Activated CD4-positive, alpha-beta memory T cell treated with anti-CD3 and anti-CD28 coated beads for 36 hours (primary cell): ENCODE data around the gene TPRN. TPM values are rescaled to one million over a fixed set of nuclear protein-coding genes. Genes with fewer than 3 reads are reported as not detected.

Source experiments
- CTCF ChIA-PET: fragments of 350-600 bp; sonication (Branson Sonifier 250); formaldehyde crosslinking; loops from one replicate; lab custom pipeline; 2021; ENCODE audit warnings: antibody characterized with exemption, inconsistent platforms; lab: Charles Lee
- POLR2A ChIA-PET: fragments of 350-600 bp; sonication (Branson Sonifier 250); formaldehyde crosslinking; loops from one replicate; lab custom pipeline; 2021; ENCODE audit warnings: antibody characterized with exemption; lab: Charles Lee
- DNase-seq: peaks from one replicate; pipeline ENCODE4 v3.0.0-alpha.2; 2020
- H3K27ac Mint-ChIP-seq: one replicate; pipeline ENCODE4 v1.8.0; 2021; ENCODE audit warnings: mixed read lengths
- H3K27me3 Mint-ChIP-seq: one replicate; pipeline ENCODE4 v1.8.0; 2021; ENCODE audit warnings: mixed read lengths
- H3K36me3 Mint-ChIP-seq: one replicate; pipeline ENCODE4 v1.8.0; 2021; ENCODE audit warnings: mixed read lengths
- H3K4me1 Mint-ChIP-seq: one replicate; pipeline ENCODE4 v1.8.0; 2021; ENCODE audit warnings: low read depth, mixed read lengths
- H3K4me3 Mint-ChIP-seq: one replicate; pipeline ENCODE4 v1.8.0; 2021; ENCODE audit warnings: mild to moderate bottlenecking, mixed read lengths
- H3K9me3 Mint-ChIP-seq: one replicate; pipeline ENCODE4 v1.8.0; 2021; ENCODE audit warnings: mixed read lengths
- intact Hi-C: fragments of 100-400 bp; cut with micrococcal nuclease; formaldehyde crosslinking; loops from one replicate; pipeline ENCODE4 v1.15.1; 2023
- total RNA-seq, 2 experiments: library from RNA; stranded (reverse); gene quantifications; one replicate each; pipeline ENCODE4 v1.2.3, GENCODE V29; 2021

TPRN gene
- total RNA-seq, 2 experiments from 2014 or later, result 6.1 to 6.7 TPM

DNA sequence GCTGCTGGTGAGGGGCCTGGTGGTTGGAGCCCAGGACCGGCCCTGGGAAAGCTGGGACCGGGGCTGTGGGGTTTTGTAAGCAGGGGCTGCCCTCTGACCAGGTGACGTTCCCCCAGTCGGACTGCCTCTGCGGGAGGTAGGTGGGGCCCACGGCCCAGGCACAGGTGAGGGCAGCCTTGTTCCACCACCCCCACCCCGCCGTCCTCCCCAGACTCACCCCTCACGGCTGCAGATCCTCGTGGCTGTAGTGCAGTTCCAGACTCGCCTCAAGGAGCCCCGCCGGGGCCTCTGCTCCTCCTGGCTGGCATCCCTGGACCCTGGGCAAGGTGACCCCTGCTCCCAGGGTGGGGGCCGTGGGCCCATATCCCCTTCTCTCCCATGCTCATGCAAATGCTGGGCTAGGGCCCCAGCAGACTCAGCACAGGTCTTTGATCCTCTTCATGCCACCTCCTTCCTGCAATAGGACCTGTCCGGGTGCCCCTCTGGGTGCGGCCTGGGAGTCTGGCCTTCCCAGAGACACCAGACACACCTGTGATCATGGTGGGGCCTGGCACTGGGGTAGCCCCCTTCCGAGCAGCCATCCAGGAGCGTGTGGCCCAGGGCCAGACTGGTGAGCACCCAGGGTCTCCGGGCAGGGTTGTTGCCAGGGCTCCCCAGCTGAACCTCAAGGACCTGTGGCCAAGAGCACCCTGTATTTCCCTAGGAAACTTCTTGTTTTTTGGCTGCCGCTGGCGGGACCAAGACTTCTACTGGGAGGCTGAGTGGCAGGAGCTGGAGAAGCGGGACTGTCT, 14.8 kb upstream of the TPRN start:
- POLR2A ChIA-PET, result no interaction called here
- no peaks in the 10 kb centered on the region for H3K4me1 Mint-ChIP-seq
- DNase-seq, result no peak
- no peaks in the 10 kb centered on the region for H3K9me3 Mint-ChIP-seq
- H3K27ac Mint-ChIP-seq, result no peak overlapping the region
- H3K27me3 Mint-ChIP-seq, result no peaks in the 10 kb centered on the region
- intact Hi-C loops, result no loop called here
- H3K4me3 Mint-ChIP-seq, result no peak overlapping the region
- peaks cover 3% of the 10 kb centered on the region for H3K36me3 Mint-ChIP-seq
- CTCF ChIA-PET, result interaction anchor here (1.2 to 1.8 kb wide), 3 partner anchors 8 to 151 kb away, joined by 3 to 5 read pairs (median 4); partner anchors contain the start of gene RNF224

DNA sequence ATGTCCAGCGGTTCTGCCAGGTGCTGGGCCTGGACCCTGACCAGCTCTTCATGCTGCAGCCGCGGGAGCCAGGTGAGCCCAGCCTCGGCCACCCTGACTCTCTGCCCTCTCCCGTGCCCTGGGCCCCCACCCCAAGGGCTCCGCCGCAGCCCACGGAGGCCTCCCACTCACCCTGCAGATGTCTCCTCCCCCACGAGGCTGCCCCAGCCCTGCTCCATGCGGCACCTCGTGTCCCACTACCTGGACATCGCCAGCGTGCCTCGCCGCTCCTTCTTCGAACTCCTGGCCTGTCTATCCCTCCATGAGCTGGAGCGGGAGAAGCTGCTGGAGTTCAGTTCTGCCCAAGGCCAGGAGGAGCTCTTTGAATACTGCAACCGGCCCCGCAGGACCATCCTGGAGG, 14.1 kb upstream of the TPRN start:
- DNase-seq, result no peak
- Mint-ChIP-seq H3K36me3 (peaks cover 3% of the 10 kb centered on the region), H3K4me1 (no peaks in the 10 kb centered on the region), H3K27ac (no peak overlapping the region), H3K4me3 (no peak overlapping the region), H3K27me3 (no peaks in the 10 kb centered on the region), H3K9me3 (no peaks in the 10 kb centered on the region)
- intact Hi-C loops, result no loop called here
- POLR2A ChIA-PET, result no interaction called here
- CTCF ChIA-PET, result interaction anchor here (1.3 kb wide), 1 partner anchor 13 kb away, joined by 5 read pairs; the partner anchor contains the start of gene RNF224

DNA sequence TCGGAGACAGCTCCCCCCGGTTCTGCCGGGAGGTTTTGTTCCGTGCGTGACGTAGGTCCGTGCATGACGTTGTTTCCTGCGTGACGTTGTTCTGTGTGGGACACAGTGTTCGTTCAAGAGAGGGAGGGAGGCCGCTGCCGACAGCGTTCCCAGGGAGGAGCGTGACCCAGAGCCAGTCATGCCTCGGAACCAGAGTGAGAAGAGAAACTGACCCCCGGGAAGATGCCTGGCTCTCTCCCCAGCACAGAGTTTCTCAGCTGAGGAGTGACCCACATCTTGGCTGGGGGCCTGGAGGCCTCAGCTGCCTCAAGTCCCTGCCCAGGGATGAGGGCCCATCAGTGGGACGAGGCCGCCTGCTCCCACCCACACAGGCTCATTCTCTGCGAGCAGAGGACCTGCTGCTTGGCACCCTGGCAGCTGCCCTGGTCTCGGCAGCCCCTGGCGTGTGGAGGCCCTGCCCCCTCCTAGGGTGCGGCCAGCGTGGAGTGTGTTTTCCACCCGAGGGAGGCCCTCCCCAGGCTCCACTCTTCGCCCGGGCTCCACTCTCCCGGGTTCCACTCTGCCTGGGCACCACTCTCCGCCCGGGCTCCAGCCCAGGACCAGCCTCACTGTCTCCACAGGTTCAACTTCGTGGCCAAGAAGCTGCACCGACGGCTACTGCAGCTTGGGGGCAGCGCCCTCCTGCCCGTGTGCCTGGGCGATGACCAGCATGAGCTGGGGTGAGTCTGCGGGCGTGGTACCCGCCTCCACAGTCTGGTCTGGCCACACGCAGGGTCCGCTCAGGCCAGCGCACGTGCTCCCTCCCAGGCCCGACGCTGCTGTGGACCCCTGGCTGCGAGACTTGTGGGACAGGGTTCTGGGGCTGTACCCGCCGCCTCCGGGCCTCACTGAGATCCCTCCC, 12.9 kb upstream of the TPRN start:
- ChIA-PET POLR2A (interaction anchor here (0.9 kb wide), 1 partner anchor 12 kb away, joined by 3 read pairs; the partner anchor contains the start of gene TPRN), CTCF (no interaction called here)
- intact Hi-C loops, result no loop called here
- Mint-ChIP-seq H3K27ac (no peak overlapping the region), H3K36me3 (peaks cover 6% of the 10 kb centered on the region), H3K4me1 (peaks cover 2% of the 10 kb centered on the region), H3K9me3 (no peaks in the 10 kb centered on the region), H3K4me3 (no peak overlapping the region), H3K27me3 (no peaks in the 10 kb centered on the region)
- no peak for DNase-seq

DNA sequence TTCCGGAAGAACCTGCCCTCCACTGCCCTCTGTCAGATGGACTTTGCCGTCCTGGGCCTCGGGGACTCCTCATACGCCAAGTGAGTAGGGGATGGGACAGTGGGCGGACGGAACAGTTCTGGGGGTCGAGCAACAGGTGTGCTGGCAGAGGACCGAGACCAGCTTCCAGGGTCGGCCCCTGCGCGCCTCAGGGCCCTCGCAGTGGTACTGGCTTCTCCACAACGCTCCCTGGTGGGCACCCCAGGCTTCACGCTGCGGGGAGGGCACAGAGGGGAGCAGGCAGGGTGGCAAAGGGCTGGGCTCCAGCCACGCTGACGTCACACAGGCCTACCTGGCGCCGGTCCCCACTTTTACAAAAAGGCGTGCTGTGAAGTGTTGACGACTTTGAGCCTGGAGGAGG, 12.0 kb upstream of the TPRN start:
- no peaks in the 10 kb centered on the region for H3K27me3 Mint-ChIP-seq
- H3K4me3 Mint-ChIP-seq, result no peak overlapping the region
- ChIA-PET POLR2A (no interaction called here), CTCF (no interaction called here)
- peaks cover 9% of the 10 kb centered on the region for H3K36me3 Mint-ChIP-seq
- no peak overlapping the region for H3K27ac Mint-ChIP-seq
- no peak for DNase-seq
- intact Hi-C loops, result no loop called here
- H3K4me1 Mint-ChIP-seq, result peaks cover 3% of the 10 kb centered on the region
- H3K9me3 Mint-ChIP-seq, result no peaks in the 10 kb centered on the region

DNA sequence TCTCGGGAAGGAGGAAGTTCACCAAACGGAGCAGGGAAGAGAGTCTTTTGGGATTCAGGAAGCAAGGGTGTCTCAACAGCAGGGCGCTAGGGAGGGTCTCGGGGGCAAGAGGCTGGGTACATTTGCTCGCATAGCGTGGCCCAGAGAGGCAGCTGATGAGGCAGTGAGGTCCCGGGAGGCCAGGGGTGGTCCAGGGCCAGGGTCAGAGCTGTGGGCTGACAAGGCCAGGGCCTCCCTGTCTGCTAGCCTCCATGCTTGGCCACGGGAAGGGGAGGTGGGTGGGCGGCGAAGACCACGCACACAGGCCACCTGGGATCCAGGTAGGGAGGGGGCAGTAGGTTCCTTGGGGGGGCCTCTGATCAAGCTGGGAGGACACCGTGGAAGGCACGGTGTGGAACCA, 11.0 kb upstream of the TPRN start:
- DNase-seq, result no peak
- Mint-ChIP-seq H3K4me3 (no peak overlapping the region), H3K4me1 (peaks cover 13% of the 10 kb centered on the region), H3K36me3 (peaks cover 15% of the 10 kb centered on the region), H3K27me3 (no peaks in the 10 kb centered on the region), H3K27ac (no peak overlapping the region), H3K9me3 (no peaks in the 10 kb centered on the region)
- POLR2A ChIA-PET, result no interaction called here
- intact Hi-C loops, result no loop called here
- CTCF ChIA-PET, result no interaction called here

DNA sequence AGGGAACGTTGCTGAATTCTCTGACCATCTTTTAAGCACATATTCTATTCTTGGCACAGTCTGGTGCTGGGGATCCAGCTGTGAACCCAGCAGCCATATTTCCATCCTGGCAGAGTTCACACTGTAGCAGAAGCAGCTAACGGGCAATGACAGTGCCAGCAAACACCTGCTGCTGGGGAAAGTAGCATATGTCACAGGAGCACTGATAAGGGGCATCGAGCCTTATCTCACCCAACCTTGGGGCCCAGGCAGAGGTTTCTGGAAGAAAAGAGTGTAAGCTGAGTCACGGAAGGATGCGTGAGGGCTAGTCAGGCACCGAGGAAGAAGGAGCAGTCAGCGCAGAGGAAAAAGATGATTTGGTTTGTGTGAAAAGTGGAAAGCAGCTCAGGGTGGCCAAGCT, 6.1 kb upstream of the TPRN start:
- peak overlapping the region; percentile 79 for H3K27ac Mint-ChIP-seq
- POLR2A ChIA-PET, result interaction anchor here (1.0 to 3.1 kb wide), 4 partner anchors 10 to 399 kb away, joined by 3 to 10 read pairs (median 4); partner anchors contain the start of genes ANAPC2 and SSNA1

DNA sequence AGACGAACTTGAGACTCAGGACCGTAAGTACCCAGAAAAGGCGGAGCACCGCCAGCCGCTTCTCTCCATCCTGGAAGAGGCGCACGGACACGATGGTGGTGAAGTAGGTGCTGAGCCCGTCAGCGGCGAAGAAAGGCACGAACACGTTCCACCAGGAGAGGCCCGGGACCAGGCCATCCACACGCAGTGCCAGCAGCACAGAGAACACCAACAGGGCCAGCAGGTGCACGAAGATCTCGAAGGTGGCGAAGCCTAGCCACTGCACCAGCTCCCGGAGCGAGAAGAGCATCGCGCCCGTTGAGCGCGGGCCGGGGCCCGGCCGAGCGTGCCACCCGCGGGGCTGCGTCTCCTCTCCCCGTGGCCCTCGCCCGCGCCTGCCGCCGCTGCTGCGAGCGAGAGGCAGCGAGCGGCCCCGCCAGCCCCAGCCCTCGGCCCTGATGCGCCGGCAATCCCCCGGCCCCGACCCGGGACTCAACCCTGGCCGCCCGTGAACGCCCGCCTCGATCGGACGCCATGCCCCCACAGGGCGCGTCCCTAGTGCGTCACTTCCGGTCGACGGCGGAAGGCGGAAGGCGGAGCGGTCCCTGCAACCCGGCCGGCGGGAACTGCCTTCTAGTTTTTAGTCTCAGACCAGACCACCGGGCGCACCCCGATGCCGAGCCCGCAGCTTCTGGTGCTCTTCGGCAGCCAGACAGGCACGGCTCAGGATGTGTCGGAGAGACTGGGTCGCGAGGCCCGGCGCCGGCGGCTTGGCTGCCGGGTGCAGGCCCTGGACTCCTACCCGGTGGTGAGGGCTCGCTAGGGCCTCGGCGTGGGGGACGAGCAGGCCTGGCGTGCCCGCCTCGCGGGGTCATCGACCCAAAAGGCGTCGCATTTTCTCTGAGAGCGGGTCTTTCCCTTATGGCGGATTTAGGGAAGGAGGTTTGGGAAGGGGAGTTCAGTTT, 4.9 kb upstream of the TPRN start, which contains the start of the genes NDOR1 and TMEM203:
Gene NDOR1, plus strand, starts transcription at position 575 of the 944 bp plus-strand sequence. Its CDS starts 78 bp downstream, at position 653.
Gene TMEM203, minus strand, starts transcription at position 523 of the 944 bp plus-strand sequence. Its CDS starts 234 bp downstream, at position 289.
- POLR2A ChIA-PET, result interaction anchor here (0.6 to 3.1 kb wide), 9 partner anchors 11 to 119 kb away, joined by 3 to 10 read pairs (median 4); partner anchors contain the start of genes ANAPC2, MAN1B1, SSNA1 and TUBB4B
- no peaks in the 10 kb centered on the region for H3K9me3 Mint-ChIP-seq
- peak within 1 kb of the TSS; percentile 88 for H3K27ac Mint-ChIP-seq
- H3K36me3 Mint-ChIP-seq, result peaks cover 18% of the 10 kb centered on the region
- peaks cover 43% of the 10 kb centered on the region for H3K4me1 Mint-ChIP-seq
- no peaks in the 10 kb centered on the region for H3K27me3 Mint-ChIP-seq
- peak; percentile 96 for DNase-seq
- peak within 1 kb of the TSS; percentile 92 for H3K4me3 Mint-ChIP-seq
- CTCF ChIA-PET, result interaction anchor here (0.7 to 2.8 kb wide), 7 partner anchors 17 to 724 kb away, joined by 3 to 15 read pairs (median 8); partner anchors contain the start of genes ANAPC2, MAN1B1, RNF224 and SSNA1
- intact Hi-C loops, result loop anchor here (1.0 to 10.0 kb wide), 3 partner anchors 17 to 321 kb away; partner anchors contain the start of genes ANAPC2, SSNA1 and TRAF2

More for the DNA sequence above, 6.1 kb upstream of the TPRN start:
- DNase-seq, result no peak
- H3K36me3 Mint-ChIP-seq, result peaks cover 18% of the 10 kb centered on the region
- CTCF ChIA-PET, result interaction anchor here (0.9 to 1.8 kb wide), 2 partner anchors 10 to 30 kb away, joined by 3 to 4 read pairs; no protein-coding TSS in a partner anchor
- intact Hi-C loops, result loop anchor here (10.0 kb wide), 1 partner anchor 322 kb away; the partner anchor contains the start of gene TRAF2
- peaks cover 39% of the 10 kb centered on the region for H3K4me1 Mint-ChIP-seq
- no peaks in the 10 kb centered on the region for H3K9me3 Mint-ChIP-seq
- no peaks in the 10 kb centered on the region for H3K27me3 Mint-ChIP-seq
- peak overlapping the region; percentile 92 for H3K4me3 Mint-ChIP-seq

DNA sequence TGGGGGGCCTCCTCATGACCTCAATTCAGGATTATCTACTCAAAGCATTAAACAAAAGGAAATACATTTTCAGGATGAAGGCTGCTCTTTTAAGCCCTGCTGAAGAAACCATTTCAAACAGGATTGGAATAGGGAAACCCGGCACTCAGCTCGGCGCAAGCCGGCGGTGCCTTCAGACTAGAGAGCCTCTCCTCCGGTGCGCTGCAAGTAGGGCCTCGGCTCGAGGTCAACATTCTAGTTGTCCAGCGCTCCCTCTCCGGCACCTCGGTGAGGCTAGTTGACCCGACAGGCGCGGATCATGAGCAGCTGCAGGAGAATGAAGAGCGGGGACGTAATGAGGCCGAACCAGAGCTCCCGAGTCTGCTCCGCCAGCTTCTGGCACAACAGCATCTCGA, 4.2 kb upstream of the TPRN start:
- H3K9me3 Mint-ChIP-seq, result no peaks in the 10 kb centered on the region
- intact Hi-C loops, result loop anchor here (1.0 to 10.0 kb wide), 3 partner anchors 16 to 320 kb away; partner anchors contain the start of genes ANAPC2, SSNA1 and TRAF2
- H3K4me1 Mint-ChIP-seq, result peaks cover 43% of the 10 kb centered on the region
- H3K27ac Mint-ChIP-seq, result peak overlapping the region; percentile 88
- DNase-seq, result no peak
- H3K36me3 Mint-ChIP-seq, result peaks cover 18% of the 10 kb centered on the region
- CTCF ChIA-PET, result interaction anchor here (0.7 to 2.8 kb wide), 7 partner anchors 16 to 725 kb away, joined by 3 to 15 read pairs (median 8); partner anchors contain the start of genes ANAPC2, MAN1B1, RNF224 and SSNA1
- peak overlapping the region; percentile 92 for H3K4me3 Mint-ChIP-seq
- H3K27me3 Mint-ChIP-seq, result no peaks in the 10 kb centered on the region
- POLR2A ChIA-PET, result interaction anchor here (0.6 to 3.1 kb wide), 8 partner anchors 12 to 119 kb away, joined by 3 to 10 read pairs (median 5); partner anchors contain the start of genes ANAPC2, MAN1B1, SSNA1 and TUBB4B

DNA sequence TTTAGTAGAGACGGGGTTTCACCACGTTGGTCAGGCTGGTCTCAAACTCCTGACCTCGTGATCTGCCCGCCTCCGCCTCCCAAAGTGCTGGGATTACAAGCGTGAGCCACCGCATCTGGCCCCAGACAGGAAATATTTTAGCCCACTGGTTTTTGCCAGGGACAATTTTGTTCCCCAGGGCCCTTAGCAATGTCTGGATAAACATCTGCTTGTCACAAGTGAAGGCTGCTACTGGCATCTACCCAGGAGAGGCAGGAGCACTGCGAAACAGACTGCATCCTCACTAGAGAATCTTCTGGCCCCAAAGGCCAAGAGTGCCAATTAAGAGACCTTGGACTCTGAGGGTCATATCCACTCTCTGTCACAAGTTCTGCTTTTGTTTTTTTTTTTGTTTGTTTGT, 2.4 kb upstream of the TPRN start:
- ChIA-PET CTCF (interaction anchor here (0.6 kb wide), 1 partner anchor 83 kb away, joined by 3 read pairs; no protein-coding TSS in a partner anchor), POLR2A (no interaction called here)
- H3K27ac Mint-ChIP-seq, result no peak overlapping the region
- H3K4me3 Mint-ChIP-seq, result no peak overlapping the region
- no peaks in the 10 kb centered on the region for H3K27me3 Mint-ChIP-seq
- no peak for DNase-seq
- H3K36me3 Mint-ChIP-seq, result peaks cover 13% of the 10 kb centered on the region
- intact Hi-C loops, result loop anchor here (10.0 kb wide), 1 partner anchor 318 kb away; the partner anchor contains the start of gene TRAF2
- no peaks in the 10 kb centered on the region for H3K9me3 Mint-ChIP-seq
- peaks cover 44% of the 10 kb centered on the region for H3K4me1 Mint-ChIP-seq

DNA sequence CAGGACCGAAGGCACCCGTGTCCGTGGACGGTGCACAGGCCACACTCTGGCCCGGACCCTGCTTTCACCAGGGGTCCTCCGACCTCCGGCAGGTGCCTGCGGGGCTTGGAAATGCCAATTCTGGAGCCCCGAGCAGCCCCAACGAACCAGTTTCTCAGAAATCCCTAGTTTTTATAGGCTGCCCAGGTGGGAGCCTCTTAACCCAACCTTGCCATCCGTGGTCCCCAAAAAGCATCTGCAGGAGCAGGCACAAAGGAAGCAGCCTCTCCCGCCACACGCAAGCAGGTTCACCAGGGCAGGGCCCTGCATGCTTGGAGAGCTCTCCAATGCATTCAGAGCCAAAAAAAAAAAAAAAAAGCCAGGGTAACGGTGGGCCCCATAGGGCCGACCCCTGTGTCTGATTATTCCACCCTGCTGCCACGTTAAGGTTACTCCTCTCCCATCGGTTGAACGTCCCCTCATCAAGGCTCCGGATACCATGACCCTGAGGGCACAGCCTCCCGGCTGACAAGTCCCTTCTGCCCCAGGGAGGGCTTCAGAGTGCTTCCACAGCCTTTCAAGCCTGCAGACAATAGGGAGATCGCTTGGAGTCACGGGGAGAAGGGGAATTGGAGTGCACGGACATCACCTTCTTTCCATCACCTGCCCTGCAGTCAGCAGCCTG, 796 bp upstream of the TPRN start:
- peak overlapping the region; percentile 67 for H3K27ac Mint-ChIP-seq
- no peaks in the 10 kb centered on the region for H3K9me3 Mint-ChIP-seq
- DNase-seq, result no peak
- ChIA-PET POLR2A (interaction anchor here (0.6 to 1.9 kb wide), 10 partner anchors 12 to 211 kb away, joined by 3 to 14 read pairs (median 4); partner anchors contain the start of genes ANAPC2, CYSRT1, DPP7 and NRARP), CTCF (interaction anchor here (0.9 to 1.5 kb wide), 12 partner anchors 13 to 359 kb away, joined by 3 to 11 read pairs (median 3); partner anchors contain the start of genes AJM1, ANAPC2, RNF208 and SSNA1)
- H3K4me1 Mint-ChIP-seq, result peaks cover 31% of the 10 kb centered on the region
- H3K4me3 Mint-ChIP-seq, result peak overlapping the region; percentile 82
- intact Hi-C loops, result loop anchor here (2.0 to 10.0 kb wide), 2 partner anchors 39 to 317 kb away; partner anchors contain the start of genes TRAF2 and TUBB4B
- H3K36me3 Mint-ChIP-seq, result peaks cover 5% of the 10 kb centered on the region
- no peaks in the 10 kb centered on the region for H3K27me3 Mint-ChIP-seq
